Diencephalon (tissue), 1 donor: ENCODE measurements around the gene SFMBT1. TPM values are rescaled to one million over a fixed set of nuclear protein-coding genes. Genes with fewer than 3 reads are reported as not detected.

Source experiments
- total RNA-seq: library from RNA; depleted of rRNA; stranded (reverse); fragments of >200 nt; gene quantifications from one replicate; pipeline ENCODE4 v1.2.3, GENCODE V29; 2014

The SFMBT1 gene, protein sequence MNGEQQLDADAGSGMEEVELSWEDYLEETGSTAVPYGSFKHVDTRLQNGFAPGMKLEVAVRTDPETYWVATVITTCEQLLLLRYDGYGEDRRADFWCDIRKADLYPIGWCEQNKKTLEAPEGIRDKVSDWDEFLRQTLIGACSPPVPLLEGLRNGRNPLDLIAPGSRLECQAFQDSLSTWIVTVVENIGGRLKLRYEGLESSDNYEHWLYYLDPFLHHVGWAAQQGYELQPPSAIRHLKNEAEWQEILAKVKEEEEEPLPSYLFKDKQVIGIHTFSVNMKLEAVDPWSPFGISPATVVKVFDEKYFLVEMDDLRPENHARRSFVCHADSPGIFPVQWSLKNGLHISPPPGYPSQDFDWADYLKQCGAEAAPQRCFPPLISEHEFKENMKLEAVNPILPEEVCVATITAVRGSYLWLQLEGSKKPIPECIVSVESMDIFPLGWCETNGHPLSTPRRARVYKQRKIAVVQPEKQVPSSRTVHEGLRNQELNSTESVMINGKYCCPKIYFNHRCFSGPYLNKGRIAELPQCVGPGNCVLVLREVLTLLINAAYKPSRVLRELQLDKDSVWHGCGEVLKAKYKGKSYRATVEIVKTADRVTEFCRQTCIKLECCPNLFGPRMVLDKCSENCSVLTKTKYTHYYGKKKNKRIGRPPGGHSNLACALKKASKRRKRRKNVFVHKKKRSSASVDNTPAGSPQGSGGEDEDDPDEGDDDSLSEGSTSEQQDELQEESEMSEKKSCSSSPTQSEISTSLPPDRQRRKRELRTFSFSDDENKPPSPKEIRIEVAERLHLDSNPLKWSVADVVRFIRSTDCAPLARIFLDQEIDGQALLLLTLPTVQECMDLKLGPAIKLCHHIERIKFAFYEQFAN
- 32.3 TPM for total RNA-seq

GRCh38 chr3:53045518-53046170 lies at the start of gene SFMBT1:
TSS of gene SFMBT1 (minus strand) at chr3:53046073. CDS start at chr3:52969128, 76,945 bp downstream.

DNA sequence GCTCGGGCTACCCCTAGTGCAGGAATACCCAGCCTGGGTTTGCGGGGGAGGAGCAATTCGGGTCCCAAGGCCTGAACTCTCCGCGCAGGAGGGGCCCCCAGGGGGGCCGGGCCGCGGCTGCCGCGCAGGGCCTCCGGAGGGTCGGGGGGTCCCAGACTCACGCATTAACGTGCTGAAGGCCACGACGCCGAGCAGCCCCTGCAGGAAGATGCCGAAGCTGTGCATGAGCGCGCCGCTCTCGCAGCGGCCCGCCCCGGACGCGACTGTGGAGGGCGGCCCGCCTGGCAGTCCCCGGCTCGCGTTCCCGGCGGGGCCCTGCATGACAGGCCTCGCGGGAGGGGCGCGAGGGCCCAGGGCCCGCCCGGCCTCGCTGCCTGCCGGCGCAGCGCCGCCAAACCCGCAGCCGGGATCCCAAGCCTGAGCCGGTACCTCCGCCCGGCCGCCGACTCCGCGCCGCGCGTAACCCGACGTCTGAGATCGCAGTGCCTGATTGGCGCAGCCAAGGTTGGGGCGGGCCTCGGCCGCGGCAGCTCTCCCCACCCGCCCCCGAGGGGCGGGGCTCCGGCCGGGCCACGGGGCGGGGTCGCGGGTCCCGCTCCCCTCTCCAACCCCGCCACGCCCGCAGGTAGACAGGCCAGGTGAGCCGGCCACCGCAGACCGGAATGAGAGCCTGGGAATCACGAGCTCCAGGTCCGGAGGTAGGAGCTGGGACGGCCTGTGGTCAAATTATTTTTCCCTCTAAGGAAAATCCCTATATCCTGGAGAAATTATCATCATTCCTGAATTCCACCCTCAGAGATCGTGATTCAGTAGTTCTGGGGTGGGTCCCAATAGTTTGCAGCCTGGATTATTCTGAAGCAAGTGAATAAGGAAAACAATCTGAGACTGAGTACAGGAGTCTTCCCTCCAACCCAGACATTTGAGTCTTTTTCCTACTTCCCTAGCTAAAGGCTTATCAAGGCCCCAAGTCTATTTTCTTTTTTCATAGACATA lies 148.4 kb downstream of the SFMBT1 start, which contains the start of gene STIMATE:
Gene STIMATE, minus strand, starts transcription at position 419 of the 993 bp plus-strand sequence. Its CDS starts 98 bp downstream, at position 321.

Other genes starting within 250 kb of the SFMBT1 start
- gene ITIH4, start 215.4 kb downstream of the SFMBT1 start, total RNA-seq, result 6.0 TPM
- gene MUSTN1, start 211.1 kb downstream of the SFMBT1 start, total RNA-seq, result not detected
- 12.0 TPM for gene STIMATE, start 148.5 kb downstream of the SFMBT1 start, total RNA-seq
- gene RFT1, start 84.4 kb upstream of the SFMBT1 start, total RNA-seq, result 11.3 TPM
- gene PRKCD, start 115.1 kb upstream of the SFMBT1 start, total RNA-seq, result 5.8 TPM
- 119 TPM for gene TKT, start 209.9 kb upstream of the SFMBT1 start, total RNA-seq